Epithelial cell of alveolus of lung (primary cell): Measurements from ENCODE around the gene NETO2. TPM values are rescaled to one million over a fixed set of nuclear protein-coding genes. Genes with fewer than 3 reads are reported as not detected.

Source experiments
- total RNA-seq: library from RNA; depleted of rRNA; stranded (reverse); fragments of >200 nt; gene quantifications from 2 replicates; pipeline ENCODE4 v1.2.1, GENCODE V29; 2015

Gene NETO2
- total RNA-seq = 32.4 and 50.0 TPM in 2 replicates

GRCh38 chr16:47143677-47144558 lies at the start of gene NETO2:
TSS of gene NETO2 (minus strand) at chr16:47143945. CDS start at chr16:47143612, 333 bp downstream.

Other genes with a start within 250 kb of the NETO2 start
- 45.6 and 47.8 TPM in 2 replicates for gene DNAJA2, start 170.3 kb downstream of the NETO2 start, total RNA-seq